Measurements from ENCODE around the gene ARSK. TPM values are rescaled to one million over a fixed set of nuclear protein-coding genes. Genes with fewer than 3 reads are reported as not detected.

The ARSK gene, protein sequence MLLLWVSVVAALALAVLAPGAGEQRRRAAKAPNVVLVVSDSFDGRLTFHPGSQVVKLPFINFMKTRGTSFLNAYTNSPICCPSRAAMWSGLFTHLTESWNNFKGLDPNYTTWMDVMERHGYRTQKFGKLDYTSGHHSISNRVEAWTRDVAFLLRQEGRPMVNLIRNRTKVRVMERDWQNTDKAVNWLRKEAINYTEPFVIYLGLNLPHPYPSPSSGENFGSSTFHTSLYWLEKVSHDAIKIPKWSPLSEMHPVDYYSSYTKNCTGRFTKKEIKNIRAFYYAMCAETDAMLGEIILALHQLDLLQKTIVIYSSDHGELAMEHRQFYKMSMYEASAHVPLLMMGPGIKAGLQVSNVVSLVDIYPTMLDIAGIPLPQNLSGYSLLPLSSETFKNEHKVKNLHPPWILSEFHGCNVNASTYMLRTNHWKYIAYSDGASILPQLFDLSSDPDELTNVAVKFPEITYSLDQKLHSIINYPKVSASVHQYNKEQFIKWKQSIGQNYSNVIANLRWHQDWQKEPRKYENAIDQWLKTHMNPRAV
- total RNA-seq, result 12.6 and 21.6 TPM in 2 replicates

GRCh38 chr5:95554647-95555548, at the start of gene ARSK, which contains the start of gene SKIC3:
Gene ARSK, plus strand, starts transcription at chr5:95555101. Its CDS starts 178 bp downstream, at chr5:95555279.
Gene SKIC3, minus strand, starts transcription at chr5:95554977. Its CDS starts 7,827 bp downstream, at chr5:95547150.
- peak; percentile 44 for TF ChIP-seq CTCF (IDR thresholded peaks at IDR 0.05; ENCODE audit: insufficient read depth, low read depth, low read length)
- H3K4me3 ChIP-seq (ENCODE audit: low read depth, low read length), result peak within 1 kb of the TSS; percentile 97
- peak; percentile 99 for DNase-seq (ENCODE audit: low read depth)

DNA sequence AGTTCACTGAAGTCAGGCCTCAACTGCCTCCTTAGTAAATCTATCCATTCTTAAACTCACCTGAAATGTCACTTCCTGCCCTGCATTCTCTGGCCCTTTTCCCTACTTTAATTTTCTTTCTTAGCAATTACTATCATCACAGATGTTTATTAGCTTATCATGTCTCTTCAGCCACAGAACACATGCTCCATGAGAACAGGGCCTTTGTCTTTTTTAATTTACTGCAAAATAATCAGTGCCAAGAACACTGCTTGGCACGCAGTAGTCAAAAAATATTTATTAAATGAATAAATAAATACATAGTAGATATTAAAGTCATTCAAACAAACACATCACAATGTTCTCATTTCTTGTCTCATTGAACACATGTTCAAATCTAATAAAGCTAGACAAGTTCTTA, 46.4 kb upstream of the ARSK start:
- DNase-seq (ENCODE audit: low read depth), result no peak
- no peak for TF ChIP-seq CTCF (IDR thresholded peaks at IDR 0.05; ENCODE audit: insufficient read depth, low read depth, low read length)
- no peak overlapping the region for H3K4me3 ChIP-seq (ENCODE audit: low read depth, low read length)

DNA sequence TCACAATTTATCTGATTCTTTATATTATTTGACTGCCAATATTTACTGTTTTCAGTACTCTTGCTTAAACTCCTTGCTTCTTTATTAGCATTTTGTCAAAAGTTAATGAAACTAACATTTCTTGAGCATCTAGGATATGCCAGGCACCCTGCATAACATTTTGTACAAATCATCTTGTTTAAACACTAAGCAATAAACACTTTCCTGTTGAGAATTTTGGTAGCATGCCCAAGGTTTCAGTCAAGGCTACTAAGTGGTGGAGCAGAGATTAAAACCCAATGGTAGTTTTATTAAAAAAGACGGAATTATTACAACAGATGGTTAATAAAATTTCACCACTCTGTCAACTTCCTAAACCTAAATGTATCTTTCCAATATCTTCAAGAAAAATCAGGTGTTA, 43.3 kb upstream of the ARSK start:
- no peak overlapping the region for H3K4me3 ChIP-seq (ENCODE audit: low read depth, low read length)
- TF ChIP-seq CTCF (IDR thresholded peaks at IDR 0.05; ENCODE audit: insufficient read depth, low read depth, low read length), result no peak
- DNase-seq (ENCODE audit: low read depth), result no peak

- H3K4me3 ChIP-seq (ENCODE audit: low read depth, low read length), result no peak overlapping the region
- no peak for TF ChIP-seq CTCF (IDR thresholded peaks at IDR 0.05; ENCODE audit: insufficient read depth, low read depth, low read length)
- DNase-seq (ENCODE audit: low read depth), result no peak
These were observed 36.5 kb upstream of the ARSK start for GRCh38 chr5:95518417-95518816.

DNA sequence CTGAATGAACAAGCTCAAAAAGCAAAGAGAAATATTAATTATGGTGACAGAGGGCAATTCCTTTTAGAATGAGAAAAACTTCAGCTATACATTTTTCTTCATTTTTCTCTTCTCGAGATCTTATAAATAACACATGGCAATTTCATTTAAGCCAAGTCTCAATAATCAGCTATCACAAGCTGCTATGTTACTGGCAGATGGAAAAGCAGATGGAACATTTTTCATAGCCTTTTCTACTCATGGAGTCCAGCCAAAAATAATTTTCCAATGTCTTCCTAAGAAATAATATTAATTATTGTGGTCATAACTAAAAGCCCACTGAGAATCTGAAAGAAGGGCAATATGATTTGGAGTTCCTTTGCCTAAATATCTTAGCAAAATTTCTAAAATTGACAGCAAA, 35.8 kb upstream of the ARSK start:
- no peak for DNase-seq (ENCODE audit: low read depth)
- no peak overlapping the region for H3K4me3 ChIP-seq (ENCODE audit: low read depth, low read length)
- TF ChIP-seq CTCF (IDR thresholded peaks at IDR 0.05; ENCODE audit: insufficient read depth, low read depth, low read length), result no peak

GRCh38 chr5:95519681-95520080, 35.2 kb upstream of the ARSK start:
- no peak overlapping the region for H3K4me3 ChIP-seq (ENCODE audit: low read depth, low read length)
- no peak for DNase-seq (ENCODE audit: low read depth)
- TF ChIP-seq CTCF (IDR thresholded peaks at IDR 0.05; ENCODE audit: insufficient read depth, low read depth, low read length), result no peak
